ENCODE measurements around the gene GMPR.

The GMPR gene

GRCh38 chr6:16238057-16238962, at the start of gene GMPR:
TSS of gene GMPR (plus strand) at chr6:16238587. CDS start at chr6:16238694, 107 bp downstream.
- DNase-seq (ENCODE audit: low spot score): peak; percentile 91

DNA sequence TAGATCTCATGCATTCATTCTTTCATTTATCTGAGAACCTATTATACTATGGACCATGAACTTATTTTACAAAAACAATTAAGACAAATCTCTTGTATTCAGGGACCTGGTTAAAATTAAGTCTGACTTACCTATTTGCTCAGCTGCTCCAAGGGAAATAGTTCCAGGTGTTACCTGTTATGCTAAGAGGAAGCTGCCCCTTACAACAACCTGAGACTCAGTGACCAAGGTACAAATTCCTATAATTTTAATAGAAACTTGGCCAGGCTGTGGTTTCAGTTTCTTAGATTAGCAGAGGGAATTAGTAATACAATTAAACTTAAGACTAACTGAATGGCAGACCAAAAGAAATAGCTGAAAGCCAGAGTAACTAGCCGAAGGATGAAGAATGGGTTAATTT, 48.2 kb upstream of the GMPR start:
- no peak for DNase-seq (ENCODE audit: low spot score)

DNA sequence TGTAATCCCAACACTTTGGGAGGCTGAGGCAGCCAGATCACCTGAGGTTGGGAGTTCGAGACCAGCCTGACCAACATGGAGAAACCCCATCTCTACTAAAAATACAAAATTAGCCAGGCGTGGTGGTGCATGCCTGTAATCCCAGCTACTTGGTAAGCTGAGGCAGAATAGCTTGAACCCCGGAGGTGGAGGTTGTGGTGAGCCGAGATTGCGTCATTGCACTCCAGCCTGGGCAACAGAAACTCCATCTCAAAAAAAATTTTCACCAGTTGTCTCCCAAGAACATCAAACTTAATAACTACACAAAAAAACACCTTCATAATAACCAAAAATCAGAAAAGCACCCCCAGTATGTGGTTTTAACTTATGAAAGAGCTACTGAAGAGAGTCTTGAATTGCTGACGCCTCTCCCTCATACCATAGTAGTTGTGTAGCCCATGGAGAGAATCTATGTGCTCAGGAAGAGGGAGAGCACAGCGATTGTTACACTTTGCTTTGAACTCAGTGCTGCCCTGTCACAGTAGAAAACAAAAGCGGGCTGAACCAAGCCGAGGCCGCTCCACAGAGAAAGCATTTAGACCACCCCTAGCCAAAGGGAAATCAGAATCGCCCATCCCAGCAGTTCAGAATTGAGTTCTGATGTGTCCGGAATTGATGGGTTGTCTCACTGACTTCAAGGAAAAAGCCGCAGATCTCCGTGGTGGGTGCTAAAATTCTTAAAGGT, 42.0 kb upstream of the GMPR start:
- no peak for DNase-seq (ENCODE audit: low spot score)

GRCh38 chr6:16196984-16197546, 41.3 kb upstream of the GMPR start:
- DNase-seq (ENCODE audit: low spot score): no peak

DNA sequence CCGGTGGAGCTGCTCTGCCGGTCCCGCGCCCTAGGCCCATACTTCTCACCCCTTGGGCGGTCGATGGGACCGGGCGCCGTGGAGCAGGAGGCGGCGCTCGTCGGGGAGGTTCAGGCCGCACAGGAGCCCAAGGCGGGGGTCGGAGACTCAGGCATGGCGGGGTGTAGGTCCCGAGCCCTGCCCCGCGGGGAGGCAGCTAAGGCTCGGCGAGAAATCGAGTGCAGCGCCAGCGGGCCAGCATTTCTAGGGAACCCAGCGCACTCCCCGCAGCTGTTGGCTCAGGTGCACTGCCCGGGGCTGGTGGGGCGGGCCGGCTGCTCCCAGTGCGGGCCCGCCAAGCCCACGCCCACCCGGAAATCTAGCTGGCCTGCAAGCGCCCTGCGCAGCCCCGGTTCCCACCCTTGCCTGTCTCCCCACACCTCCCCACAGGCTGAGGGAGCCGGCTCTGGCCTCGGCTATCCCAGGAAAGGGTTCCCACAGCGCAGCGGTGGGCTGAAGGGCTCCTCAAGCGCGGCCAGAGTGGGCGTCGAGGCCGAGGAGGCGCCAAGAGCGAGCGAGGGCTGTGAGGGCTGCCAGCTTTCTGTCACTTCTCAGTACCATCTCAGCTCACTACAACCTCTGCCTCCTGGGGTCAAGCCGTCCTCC, 40.2 kb upstream of the GMPR start:
- DNase-seq (ENCODE audit: low spot score): no peak

GRCh38 chr6:16199804-16200203, 38.6 kb upstream of the GMPR start:
- DNase-seq (ENCODE audit: low spot score): no peak

- DNase-seq (ENCODE audit: low spot score): no peak
Measured at GRCh38 chr6:16200321-16200883, 38.0 kb upstream of the GMPR start.

DNA sequence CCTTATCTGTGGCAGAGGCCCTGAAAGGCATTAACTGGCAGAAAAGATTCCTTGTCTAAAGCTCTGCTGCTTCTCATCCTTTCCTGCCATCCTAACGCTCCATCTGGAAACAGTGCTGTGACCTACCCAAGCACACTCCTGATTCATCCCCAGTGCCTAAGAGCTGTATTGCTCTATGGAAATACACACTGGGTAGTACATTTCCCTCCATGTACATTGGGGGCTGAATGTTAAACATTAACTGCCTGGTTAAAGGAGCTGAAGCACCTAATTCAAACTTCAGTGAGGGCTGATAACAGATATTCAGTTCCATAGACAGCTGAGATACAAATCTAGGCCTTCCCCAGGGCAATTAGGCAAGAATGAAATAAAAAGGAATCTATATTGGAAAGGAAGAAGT, 36.7 kb upstream of the GMPR start:
- DNase-seq (ENCODE audit: low spot score): no peak

- DNase-seq (ENCODE audit: low spot score): no peak
Measured at GRCh38 chr6:16204653-16205376, 33.6 kb upstream of the GMPR start.

DNA sequence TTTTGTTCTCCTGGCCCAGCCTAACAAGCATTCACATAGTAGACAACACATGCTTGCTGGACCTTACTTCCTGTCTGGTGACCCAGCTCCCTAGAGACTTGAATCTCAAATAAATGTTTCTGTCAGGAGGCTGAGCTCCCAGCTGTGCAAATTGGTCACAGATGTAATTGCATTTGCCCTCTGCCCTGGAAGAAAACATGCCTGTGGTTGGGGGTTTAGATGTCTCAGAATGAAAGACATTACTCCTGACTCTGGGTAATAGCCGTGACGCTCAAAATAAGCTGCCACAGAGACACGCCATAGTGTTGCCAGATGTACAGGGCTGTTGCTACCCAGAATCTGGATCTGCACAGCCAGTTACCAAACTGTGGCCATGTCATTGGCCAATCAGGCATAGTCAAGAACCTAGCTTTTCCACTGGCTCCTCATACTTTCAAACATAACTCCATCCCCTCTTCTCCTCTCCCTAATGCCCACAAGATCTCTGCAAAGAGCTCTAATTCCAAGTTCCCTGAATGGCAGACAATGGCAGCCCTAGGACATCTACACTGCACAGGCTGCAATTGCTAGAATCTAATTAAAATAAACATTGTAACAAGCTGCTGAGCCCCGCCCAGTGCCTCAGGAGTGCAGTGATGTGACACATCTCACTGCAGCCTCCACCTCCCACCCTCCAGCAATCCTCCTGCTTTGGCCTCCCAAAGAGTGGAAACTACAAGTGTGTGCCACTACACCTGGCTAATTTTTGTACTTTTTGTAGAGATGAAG, 32.8 kb upstream of the GMPR start:
- no peak for DNase-seq (ENCODE audit: low spot score)

- peak; percentile 85 for DNase-seq (ENCODE audit: low spot score)
Measured at GRCh38 chr6:16206595-16207037, 31.8 kb upstream of the GMPR start.

GRCh38 chr6:16208989-16209388, 29.4 kb upstream of the GMPR start:
- no peak for DNase-seq (ENCODE audit: low spot score)

- DNase-seq (ENCODE audit: low spot score): no peak
Measured at GRCh38 chr6:16209539-16209938, 28.8 kb upstream of the GMPR start.

DNA sequence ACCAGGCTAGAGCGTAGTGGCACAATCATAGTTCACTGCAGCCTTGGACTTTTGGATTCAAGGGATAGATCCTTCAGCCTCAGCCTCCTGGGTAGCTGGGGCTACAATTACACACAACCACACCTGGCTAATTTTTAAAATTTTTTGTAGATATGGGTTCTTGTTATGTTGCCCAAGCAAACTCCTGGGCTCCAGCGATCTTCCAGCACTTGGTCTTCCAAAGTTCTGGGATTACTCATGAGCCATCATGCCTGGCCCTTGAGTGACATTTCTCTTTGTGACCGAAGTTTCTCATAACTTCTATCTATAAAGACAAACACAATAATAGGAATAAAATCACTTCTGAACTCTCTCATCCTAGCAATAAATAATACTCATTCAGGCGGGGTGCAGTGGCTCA, 26.1 kb upstream of the GMPR start:
- DNase-seq (ENCODE audit: low spot score): no peak

- no peak for DNase-seq (ENCODE audit: low spot score)
Measured at GRCh38 chr6:16216501-16217155, 21.8 kb upstream of the GMPR start.

DNA sequence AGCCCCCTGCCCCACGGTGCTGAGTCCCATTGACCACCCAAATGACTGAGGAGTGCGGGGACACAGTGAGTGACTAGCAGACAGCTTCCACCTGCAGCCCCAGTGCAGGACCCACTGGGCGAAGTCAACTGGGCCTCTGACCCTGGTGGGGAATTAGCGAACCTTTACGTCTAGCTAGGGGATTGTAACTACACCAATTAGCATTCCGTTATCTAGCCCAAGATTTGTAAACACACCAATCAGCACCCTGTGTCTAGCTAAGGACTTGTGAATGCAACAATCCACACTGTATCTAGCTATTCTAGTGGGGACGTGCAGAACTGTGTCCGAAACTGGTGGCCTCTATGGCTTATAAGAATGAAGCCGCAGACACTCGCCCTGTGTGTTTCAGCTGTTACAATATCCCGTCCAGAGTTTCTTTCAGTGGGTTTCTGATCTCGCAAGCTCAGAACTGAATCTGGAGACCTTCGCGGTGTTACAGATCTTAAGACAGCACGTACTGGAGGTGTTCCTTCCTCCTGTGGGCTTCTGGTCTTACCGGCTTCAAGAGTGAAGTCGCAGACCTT, 21.1 kb upstream of the GMPR start:
- no peak for DNase-seq (ENCODE audit: low spot score)

GRCh38 chr6:16222826-16223225, 15.6 kb upstream of the GMPR start:
- no peak for DNase-seq (ENCODE audit: low spot score)

GRCh38 chr6:16223362-16223761, 15.0 kb upstream of the GMPR start:
- DNase-seq (ENCODE audit: low spot score): no peak

DNA sequence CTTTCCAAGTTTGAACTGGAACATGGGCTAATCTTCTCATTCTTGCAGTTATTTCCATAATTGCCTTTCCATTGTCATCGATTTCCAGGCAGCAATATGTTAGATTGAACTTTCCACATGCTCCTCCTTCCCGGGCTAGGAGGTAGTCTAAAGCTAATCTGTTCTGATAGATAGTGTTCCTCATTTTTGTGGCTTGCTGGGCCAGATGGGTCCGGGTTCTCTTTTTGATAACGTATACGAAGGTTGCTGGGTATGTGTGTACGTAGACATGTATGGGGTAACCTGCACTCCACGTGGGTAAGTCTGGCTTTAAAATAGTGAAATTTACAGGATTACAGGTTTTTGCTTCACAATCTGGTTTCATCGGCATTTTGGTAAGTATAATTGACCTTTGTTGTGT, 14.0 kb upstream of the GMPR start:
- no peak for DNase-seq (ENCODE audit: low spot score)

Data from hematopoietic multipotent progenitor cell treated with erythropoietin and hydrocortisone succinate and interleukin-3 and kit ligand, for 17 days (in vitro differentiated cells).